ENCODE data around the gene PTX3. TPM values are rescaled to one million over a fixed set of nuclear protein-coding genes. Genes with fewer than 3 reads are reported as not detected.

Gene PTX3
- total and polyA plus RNA-seq, 4 donors, result 0.17 to 0.66 (median 0.28) TPM; not detected in 1

GRCh38 chr3:157488144-157488543 is 51.5 kb downstream of the PTX3 start:
- Histone ChIP-seq H3K27me3 (ENCODE audit: control insufficient read depth in 4 of 4, insufficient read depth in 4 of 4, low read length in 3 of 4) (no peaks in the 10 kb centered on the region), H3K9ac (ENCODE audit: low read depth in 1 of 2, low read length in 2 of 2) (no peak overlapping the region), H3K27ac (ENCODE audit: low read depth in 1 of 2, low read length in 2 of 2) (no peak overlapping the region), H3K9me3 (ENCODE audit: control insufficient read depth in 4 of 4, low read length in 3 of 4) (no peaks in the 10 kb centered on the region), H3K36me3 (ENCODE audit: control insufficient read depth in 4 of 4, insufficient read depth in 3 of 4, low read depth in 1 of 4, low read length in 3 of 4) (no peaks in the 10 kb centered on the region), H3K4me1 (ENCODE audit: control insufficient read depth in 4 of 4, insufficient read depth in 4 of 4, low read length in 3 of 4) (no peaks in the 10 kb centered on the region), H3K4me3 (ENCODE audit: low read depth in 1 of 3, low read length in 3 of 3) (no peak overlapping the region)
- DNase-seq (ENCODE audit: low spot score), result no peak
- no peak for TF ChIP-seq CTCF (IDR thresholded peaks at IDR 0.05; ENCODE audit: low read depth, low read length, missing input control)
- no peak for TF ChIP-seq FOXA1 (IDR thresholded peaks at IDR 0.05)
- no peak for TF ChIP-seq RAD21 (IDR thresholded peaks at IDR 0.05)
- no peak for TF ChIP-seq JUND (IDR thresholded peaks at IDR 0.05)
- no peak for TF ChIP-seq MAX (IDR thresholded peaks at IDR 0.05)
- TF ChIP-seq NR2F2 (IDR thresholded peaks at IDR 0.05), result no peak
- no peak for TF ChIP-seq HNF4G (IDR thresholded peaks at IDR 0.05)
- TF ChIP-seq ATF3 (IDR thresholded peaks at IDR 0.05), result no peak
- TF ChIP-seq ZBTB33 (IDR thresholded peaks at IDR 0.05), result no peak
- no peak for TF ChIP-seq RXRA (IDR thresholded peaks at IDR 0.05)
- TF ChIP-seq TAF1 (conservative IDR thresholded peaks at IDR 0.05), result no peak
- no peak for TF ChIP-seq GABPA (IDR thresholded peaks at IDR 0.05 in 1 of 2, conservative IDR thresholded peaks at IDR 0.05 in 1 of 2)
- TF ChIP-seq EGR1 (IDR thresholded peaks at IDR 0.05; ENCODE audit: low read depth in 2 of 2), result no peak

GRCh38 chr3:157491136-157491535 is 54.5 kb downstream of the PTX3 start:
- no peak for DNase-seq (ENCODE audit: low spot score)
- no peak for TF ChIP-seq ATF3 (IDR thresholded peaks at IDR 0.05)
- TF ChIP-seq CTCF (IDR thresholded peaks at IDR 0.05; ENCODE audit: low read depth, low read length, missing input control), result no peak
- TF ChIP-seq SP1 (IDR thresholded peaks at IDR 0.05), result no peak
- no peak for TF ChIP-seq ZBTB33 (IDR thresholded peaks at IDR 0.05)
- no peak for TF ChIP-seq HNF4G (IDR thresholded peaks at IDR 0.05)
- no peak for TF ChIP-seq REST (IDR thresholded peaks at IDR 0.05)
- TF ChIP-seq JUND (IDR thresholded peaks at IDR 0.05), result no peak
- no peak for TF ChIP-seq RAD21 (IDR thresholded peaks at IDR 0.05)
- no peak for TF ChIP-seq HNF4A (conservative IDR thresholded peaks at IDR 0.05)
- TF ChIP-seq TAF1 (conservative IDR thresholded peaks at IDR 0.05), result no peak
- TF ChIP-seq FOXA1 (IDR thresholded peaks at IDR 0.05), result no peak
- no peak for TF ChIP-seq FOXA2 (IDR thresholded peaks at IDR 0.05)
- no peak for TF ChIP-seq RXRA (IDR thresholded peaks at IDR 0.05)
- no peak overlapping the region for H3K27ac ChIP-seq (ENCODE audit: low read depth in 1 of 2, low read length in 2 of 2)
- H3K9ac ChIP-seq (ENCODE audit: low read depth in 1 of 2, low read length in 2 of 2), result no peak overlapping the region
- 91% methylated on average over 2 of the region's 2 CpGs for WGBS
- H3K36me3 ChIP-seq (ENCODE audit: control insufficient read depth in 4 of 4, insufficient read depth in 3 of 4, low read depth in 1 of 4, low read length in 3 of 4), result no peaks in the 10 kb centered on the region
- no peaks in the 10 kb centered on the region for H3K9me3 ChIP-seq (ENCODE audit: control insufficient read depth in 4 of 4, low read length in 3 of 4)
- H3K4me1 ChIP-seq (ENCODE audit: control insufficient read depth in 4 of 4, insufficient read depth in 4 of 4, low read length in 3 of 4), result no peaks in the 10 kb centered on the region
- H3K4me3 ChIP-seq (ENCODE audit: low read depth in 1 of 3, low read length in 3 of 3), result no peak overlapping the region
- H3K27me3 ChIP-seq (ENCODE audit: control insufficient read depth in 4 of 4, insufficient read depth in 4 of 4, low read length in 3 of 4), result no peaks in the 10 kb centered on the region
